Ishikawa (cell line): ENCODE measurements around the gene NCKAP1.

Experiments
- EP300 ChIP-seq: IDR thresholded peaks from 2 replicates; pipeline ENCODE4 v1.6.1; 2012; ENCODE audit warnings: borderline replicate concordance
- FOXM1 ChIP-seq: IDR thresholded peaks from 2 replicates; pipeline ENCODE4 v1.6.1; 2012; ENCODE audit warnings: low read depth, borderline replicate concordance
- YY1 ChIP-seq: IDR thresholded peaks from 2 replicates; pipeline ENCODE4 v1.6.1; 2012; ENCODE audit warnings: low read depth
- TF ChIP-seq, protein P1 (sequence below): IDR thresholded peaks from 2 replicates; pipeline ENCODE4 v1.6.1; 2012
- TF ChIP-seq, protein P2 (sequence below): IDR thresholded peaks from 2 replicates; pipeline ENCODE4 v1.6.1; 2012; ENCODE audit warnings: low read depth, mild to moderate bottlenecking
- TF ChIP-seq, protein P3 (sequence below): IDR thresholded peaks from 2 replicates; pipeline ENCODE4 v1.6.1; 2012

DNA sequence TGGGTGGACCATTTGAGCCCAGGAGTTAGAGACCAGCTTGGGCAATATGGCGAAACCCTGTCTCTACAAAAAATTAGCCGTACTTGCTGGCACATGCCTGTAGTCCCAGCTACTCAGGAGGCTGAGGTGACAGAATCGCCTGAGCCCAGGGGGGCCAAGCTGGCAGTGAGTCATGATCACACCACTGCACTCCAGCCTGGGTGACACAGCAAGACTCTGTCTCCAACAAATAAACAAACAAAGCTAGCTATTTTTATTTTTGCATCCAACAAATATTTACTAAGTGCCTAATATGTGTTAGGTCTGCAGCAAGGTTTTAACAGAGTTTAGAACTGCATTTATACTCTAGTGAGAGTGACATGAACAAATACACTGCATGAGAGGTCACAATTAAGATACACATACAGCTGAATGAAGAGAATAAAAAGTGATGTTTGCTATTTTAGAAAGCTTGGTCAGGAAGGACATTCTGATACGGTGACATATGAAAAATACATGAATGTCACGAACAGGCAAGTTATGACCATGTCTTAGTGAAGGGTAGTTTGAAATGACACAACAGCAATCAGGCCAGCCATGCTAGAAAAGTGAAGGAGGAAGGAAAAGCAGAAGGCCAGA, 88.6 kb downstream of the NCKAP1 start:
- TF ChIP-seq, protein P1, sequence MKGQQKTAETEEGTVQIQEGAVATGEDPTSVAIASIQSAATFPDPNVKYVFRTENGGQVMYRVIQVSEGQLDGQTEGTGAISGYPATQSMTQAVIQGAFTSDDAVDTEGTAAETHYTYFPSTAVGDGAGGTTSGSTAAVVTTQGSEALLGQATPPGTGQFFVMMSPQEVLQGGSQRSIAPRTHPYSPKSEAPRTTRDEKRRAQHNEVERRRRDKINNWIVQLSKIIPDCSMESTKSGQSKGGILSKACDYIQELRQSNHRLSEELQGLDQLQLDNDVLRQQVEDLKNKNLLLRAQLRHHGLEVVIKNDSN = no peak
- TF ChIP-seq, protein P2, sequence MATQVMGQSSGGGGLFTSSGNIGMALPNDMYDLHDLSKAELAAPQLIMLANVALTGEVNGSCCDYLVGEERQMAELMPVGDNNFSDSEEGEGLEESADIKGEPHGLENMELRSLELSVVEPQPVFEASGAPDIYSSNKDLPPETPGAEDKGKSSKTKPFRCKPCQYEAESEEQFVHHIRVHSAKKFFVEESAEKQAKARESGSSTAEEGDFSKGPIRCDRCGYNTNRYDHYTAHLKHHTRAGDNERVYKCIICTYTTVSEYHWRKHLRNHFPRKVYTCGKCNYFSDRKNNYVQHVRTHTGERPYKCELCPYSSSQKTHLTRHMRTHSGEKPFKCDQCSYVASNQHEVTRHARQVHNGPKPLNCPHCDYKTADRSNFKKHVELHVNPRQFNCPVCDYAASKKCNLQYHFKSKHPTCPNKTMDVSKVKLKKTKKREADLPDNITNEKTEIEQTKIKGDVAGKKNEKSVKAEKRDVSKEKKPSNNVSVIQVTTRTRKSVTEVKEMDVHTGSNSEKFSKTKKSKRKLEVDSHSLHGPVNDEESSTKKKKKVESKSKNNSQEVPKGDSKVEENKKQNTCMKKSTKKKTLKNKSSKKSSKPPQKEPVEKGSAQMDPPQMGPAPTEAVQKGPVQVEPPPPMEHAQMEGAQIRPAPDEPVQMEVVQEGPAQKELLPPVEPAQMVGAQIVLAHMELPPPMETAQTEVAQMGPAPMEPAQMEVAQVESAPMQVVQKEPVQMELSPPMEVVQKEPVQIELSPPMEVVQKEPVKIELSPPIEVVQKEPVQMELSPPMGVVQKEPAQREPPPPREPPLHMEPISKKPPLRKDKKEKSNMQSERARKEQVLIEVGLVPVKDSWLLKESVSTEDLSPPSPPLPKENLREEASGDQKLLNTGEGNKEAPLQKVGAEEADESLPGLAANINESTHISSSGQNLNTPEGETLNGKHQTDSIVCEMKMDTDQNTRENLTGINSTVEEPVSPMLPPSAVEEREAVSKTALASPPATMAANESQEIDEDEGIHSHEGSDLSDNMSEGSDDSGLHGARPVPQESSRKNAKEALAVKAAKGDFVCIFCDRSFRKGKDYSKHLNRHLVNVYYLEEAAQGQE = no peak
- TF ChIP-seq YY1 (no peak), EP300 (no peak), FOXM1 (no peak)
- TF ChIP-seq, protein P3, sequence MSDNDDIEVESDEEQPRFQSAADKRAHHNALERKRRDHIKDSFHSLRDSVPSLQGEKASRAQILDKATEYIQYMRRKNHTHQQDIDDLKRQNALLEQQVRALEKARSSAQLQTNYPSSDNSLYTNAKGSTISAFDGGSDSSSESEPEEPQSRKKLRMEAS = no peak
